GM12864 (cell line): ENCODE results near the gene EIF4E1B.

Experiments used
- DNase-seq: peaks from one replicate; pipeline ENCODE4 v3.0.0-alpha.2; 2011; ENCODE audit warnings: low read depth
- H3K4me3 ChIP-seq: 2 replicates; pipeline ENCODE4 v1.5.1; 2011; ENCODE audit warnings: mild to moderate bottlenecking, low read depth, low read length, control low read depth
- TF ChIP-seq, protein P1 (sequence below): IDR thresholded peaks from 2 replicates; pipeline ENCODE4 v1.5.1; 2011; ENCODE audit warnings: low read depth, mild to moderate bottlenecking, moderate library complexity, low read length, control low read depth, inconsistent platforms; ENCODE audit errors: missing control alignments

The EIF4E1B gene

DNA sequence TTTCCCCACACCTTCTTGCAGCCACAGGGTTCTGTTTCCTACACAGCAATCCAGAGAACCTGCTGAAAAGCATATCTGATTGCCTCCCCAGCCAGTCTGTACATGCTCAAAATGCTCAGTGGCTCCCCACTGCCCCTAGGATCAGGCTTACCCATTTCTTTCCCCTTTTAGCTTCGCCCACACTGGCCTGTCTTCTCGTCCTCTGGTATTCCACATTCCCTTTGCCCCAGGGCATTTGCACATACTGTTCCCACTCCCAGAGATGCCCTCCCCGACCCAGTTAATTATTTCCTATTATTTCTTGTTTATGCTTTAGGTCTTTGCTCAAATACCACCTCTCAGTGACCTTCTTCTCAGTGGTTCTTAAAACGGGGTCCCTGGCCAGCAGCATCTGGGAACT, 10.1 kb downstream of the EIF4E1B start:
- H3K4me3 ChIP-seq: no peak overlapping the region
- TF ChIP-seq, protein P1, sequence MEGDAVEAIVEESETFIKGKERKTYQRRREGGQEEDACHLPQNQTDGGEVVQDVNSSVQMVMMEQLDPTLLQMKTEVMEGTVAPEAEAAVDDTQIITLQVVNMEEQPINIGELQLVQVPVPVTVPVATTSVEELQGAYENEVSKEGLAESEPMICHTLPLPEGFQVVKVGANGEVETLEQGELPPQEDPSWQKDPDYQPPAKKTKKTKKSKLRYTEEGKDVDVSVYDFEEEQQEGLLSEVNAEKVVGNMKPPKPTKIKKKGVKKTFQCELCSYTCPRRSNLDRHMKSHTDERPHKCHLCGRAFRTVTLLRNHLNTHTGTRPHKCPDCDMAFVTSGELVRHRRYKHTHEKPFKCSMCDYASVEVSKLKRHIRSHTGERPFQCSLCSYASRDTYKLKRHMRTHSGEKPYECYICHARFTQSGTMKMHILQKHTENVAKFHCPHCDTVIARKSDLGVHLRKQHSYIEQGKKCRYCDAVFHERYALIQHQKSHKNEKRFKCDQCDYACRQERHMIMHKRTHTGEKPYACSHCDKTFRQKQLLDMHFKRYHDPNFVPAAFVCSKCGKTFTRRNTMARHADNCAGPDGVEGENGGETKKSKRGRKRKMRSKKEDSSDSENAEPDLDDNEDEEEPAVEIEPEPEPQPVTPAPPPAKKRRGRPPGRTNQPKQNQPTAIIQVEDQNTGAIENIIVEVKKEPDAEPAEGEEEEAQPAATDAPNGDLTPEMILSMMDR: no peak
- no peak for DNase-seq

DNA sequence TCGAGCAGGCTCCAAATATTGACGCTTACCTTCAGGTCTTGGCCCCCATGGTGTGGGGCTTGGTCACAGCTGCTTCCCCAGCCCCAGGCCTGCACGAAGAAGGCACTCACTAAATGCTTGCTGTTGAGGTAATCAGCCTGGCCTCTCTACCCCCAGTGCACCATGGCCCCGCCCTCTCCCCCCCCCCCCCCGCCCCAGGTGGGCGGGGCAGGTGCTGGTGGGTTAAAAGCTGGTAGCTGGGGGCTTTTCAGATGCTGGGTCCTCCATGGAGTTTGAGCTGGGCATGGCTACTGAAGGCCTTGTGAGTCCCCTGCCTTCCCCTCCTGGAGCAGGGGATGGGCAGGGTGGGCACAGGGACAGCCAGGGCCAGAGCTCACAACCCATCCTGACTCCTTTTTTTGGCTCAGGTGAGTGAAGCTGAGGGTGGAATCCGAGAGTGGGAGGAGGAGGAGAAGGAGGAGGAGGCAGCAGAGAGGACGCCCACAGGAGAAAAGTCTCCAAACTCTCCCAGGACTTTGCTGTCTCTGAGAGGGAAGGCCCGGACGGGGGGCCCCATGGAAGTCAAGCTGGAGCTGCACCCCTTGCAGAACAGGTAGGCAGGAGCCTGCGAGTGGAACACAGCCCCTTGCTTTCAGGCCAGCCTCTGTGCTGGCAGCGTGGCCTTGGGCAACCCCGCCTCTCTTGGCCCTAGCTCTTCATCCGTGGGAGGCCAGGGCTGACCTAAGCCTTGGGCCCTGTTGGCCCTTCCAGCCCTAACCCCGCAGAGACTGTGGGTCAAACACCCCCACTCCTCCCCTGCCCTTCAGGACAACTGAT, 12.4 kb downstream of the EIF4E1B start:
- TF ChIP-seq, protein P1: no peak
- H3K4me3 ChIP-seq: no peak overlapping the region
- DNase-seq: no peak

DNA sequence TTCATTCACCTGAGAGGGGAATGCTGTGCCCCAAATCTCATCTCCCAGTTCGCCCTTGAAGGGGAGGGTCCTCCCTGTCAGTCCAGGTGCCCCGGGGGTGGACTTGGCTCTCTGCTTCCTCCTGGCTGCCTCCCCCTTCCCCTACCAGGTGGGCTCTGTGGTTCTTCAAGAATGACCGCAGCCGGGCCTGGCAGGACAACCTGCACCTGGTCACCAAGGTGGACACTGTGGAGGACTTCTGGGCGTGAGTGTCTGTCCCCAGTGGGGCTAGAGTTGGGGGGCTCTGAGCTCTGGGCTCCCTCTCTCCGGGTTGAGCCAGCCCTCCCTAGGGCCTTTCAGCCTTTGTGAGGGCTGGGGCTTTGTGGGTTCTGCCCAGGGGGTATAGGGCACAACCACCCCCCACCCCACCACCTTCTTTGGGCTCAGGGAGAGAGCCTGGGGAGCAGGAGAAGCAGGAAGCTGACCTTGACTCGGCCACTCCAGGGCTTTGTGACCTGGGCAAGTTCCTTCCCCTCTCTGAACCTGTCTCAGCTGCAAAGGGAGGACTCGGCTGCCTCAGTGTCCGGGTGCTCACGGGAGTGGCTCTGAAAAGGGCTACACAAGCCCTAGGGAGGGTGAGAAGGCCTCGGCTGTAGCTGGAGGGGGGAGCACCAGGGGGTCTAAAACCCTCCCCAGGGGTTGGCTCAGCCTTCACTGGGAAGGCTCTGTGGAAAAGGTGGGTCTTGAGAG, 13.2 kb downstream of the EIF4E1B start:
- no peak overlapping the region for H3K4me3 ChIP-seq
- DNase-seq: no peak
- TF ChIP-seq, protein P1: no peak

DNA sequence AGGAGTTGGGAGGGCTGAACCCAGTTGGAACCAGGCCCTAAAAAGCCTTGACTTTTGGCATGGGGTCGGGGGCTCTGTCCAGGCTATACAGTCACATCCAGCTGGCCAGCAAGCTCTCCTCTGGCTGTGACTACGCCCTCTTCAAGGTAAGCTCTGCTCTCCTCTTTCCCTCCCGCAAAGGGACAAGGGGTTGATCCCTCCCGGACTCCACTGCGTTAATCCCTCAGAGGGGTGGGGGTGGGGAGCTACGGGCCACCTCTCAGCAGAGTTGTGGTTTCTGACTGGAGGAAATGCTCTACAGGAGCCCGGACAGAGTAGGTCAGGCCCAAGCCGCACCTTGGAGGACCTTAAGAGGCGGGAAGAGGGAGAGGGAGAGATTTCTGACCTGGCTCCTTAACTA, 13.8 kb downstream of the EIF4E1B start:
- no peak overlapping the region for H3K4me3 ChIP-seq
- DNase-seq: no peak
- TF ChIP-seq, protein P1: no peak

DNA sequence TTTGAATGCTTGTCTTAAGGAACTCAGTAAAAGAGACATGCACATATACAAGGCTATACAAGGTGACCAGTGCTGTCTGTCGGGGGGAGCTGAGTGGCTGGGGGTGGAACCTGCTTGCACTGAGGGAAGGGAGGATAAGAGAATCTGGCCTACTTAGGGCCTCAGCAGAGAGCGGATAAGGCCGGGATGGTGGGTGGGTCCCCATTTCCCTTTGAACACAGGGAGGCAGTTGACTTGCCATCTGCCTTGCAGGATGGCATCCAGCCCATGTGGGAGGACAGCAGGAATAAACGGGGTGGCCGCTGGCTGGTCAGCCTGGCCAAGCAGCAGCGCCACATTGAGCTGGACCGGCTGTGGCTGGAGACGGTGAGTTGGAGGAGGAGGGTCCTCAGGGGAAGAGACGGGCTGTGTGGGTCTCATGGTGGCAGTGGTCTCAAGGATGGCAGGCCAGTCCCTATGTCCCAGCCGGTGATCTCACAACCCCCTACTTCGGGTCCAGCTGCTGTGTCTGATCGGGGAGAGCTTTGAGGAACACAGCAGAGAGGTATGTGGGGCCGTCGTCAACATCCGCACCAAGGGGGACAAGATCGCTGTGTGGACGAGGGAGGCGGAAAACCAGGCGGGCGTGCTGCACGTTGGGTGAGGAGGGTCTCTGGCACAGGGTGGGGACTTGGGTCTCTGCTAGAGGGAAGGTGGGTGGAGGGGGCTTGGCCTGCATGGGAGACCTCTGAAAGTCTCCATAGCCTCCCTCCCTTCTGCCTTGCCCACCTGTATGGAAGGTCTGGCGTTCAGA, 14.6 kb downstream of the EIF4E1B start:
- H3K4me3 ChIP-seq: no peak overlapping the region

DNA sequence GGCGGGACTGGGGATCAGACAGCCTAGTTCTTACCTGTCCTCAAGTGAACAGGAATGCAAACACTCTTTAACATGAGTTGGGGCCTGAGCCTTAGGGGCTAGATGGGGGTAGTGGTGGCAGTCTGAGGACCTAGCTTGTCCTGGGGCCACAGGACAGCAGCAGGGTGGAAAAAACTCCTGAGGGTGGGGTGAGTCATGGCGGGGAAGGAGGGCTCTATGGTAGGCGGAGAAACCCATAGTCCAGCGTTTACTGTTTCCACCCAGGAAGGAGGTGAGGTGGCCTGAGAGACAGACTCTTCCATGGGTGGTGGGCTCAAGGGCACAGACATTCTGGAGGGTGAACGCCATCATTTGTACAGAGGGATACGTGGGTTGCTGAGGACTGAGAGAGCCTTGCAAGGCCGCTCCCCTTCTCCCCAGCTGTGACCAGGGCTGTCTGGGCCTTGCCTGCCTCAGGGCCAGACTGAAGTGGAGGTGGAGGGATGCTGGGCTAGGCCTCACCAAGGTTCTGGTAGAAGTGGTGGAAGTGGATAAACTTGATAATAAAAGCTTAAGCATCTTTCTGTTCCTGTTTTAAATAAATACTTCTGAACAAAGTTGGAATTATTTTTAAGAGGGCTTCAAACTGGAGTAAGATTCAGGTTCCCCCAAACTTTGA, 15.7 kb downstream of the EIF4E1B start:
- TF ChIP-seq, protein P1: no peak
- DNase-seq: no peak
- H3K4me3 ChIP-seq: peak overlapping the region; percentile 58; the same call in 1 of the 2 replicates

More for the DNA sequence above, 14.6 kb downstream of the EIF4E1B start:
- TF ChIP-seq, protein P1: no peak
- no peak for DNase-seq
